Myocyte (in vitro differentiated cells): ENCODE data around the gene EIF2S1. TPM values are rescaled to one million over a fixed set of nuclear protein-coding genes. Genes with fewer than 3 reads are reported as not detected.
"Not testable (repeated sequence)": the region's sequence is repeated elsewhere in the genome, so short reads cannot be mapped to it uniquely, and the experiment has no call there.

Source experiments
- DNase-seq: peaks from one replicate; pipeline ENCODE4 v3.0.0-alpha.2; 2012; ENCODE audit warnings: low read depth
- total RNA-seq: library from RNA; depleted of rRNA; stranded (reverse); fragments of >200 nt; gene quantifications from 2 replicates; pipeline ENCODE4 v1.2.3, GENCODE V29; 2014

The EIF2S1 gene
- total RNA-seq, 1 donor from 2014 or later: 194 TPM

DNA sequence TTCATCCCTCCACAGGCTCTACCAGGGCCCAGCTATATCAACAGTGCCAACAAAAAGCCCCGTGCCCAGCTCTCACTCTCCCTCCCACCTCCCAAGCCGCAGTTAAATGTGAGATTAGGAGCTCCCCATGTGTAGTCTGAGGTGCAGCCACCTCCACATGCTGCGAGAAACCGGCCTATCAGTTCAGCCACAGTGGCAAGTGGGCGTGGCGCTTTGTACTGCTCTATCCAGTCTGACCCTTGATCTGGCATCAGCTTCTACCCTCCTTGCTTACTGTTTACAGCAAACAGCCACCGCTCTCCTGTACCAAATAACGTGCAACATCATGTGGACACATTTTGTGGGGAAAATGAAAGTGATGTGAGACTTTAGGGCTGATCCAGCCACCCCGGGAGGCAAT is 50.2 kb downstream of the EIF2S1 start:
- no peak for DNase-seq

DNA sequence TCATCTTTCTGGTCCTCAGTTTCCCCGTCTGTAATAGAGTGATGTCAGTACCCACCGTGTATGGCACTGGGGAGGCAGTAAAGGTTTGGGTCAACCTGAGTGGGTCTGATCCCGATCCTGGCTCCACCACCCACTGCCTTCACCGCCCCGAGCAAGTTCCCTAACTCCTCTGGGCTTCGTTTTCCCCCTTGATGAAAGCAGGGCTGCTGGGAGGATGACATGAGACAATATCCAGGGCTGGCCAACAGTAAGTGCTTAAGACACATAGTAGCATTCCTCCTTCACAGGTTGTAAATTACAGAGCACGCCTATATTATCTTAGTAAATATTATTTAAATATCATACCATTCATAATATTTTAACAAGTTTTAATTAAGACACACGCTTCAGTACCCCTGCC is 51.2 kb downstream of the EIF2S1 start:
- no peak for DNase-seq

GRCh38 chr14:67411820-67412421 is 51.8 kb downstream of the EIF2S1 start, which contains the start of gene PLEK2:
TSS of gene PLEK2 (minus strand) at chr14:67412165. CDS start at chr14:67412059, 106 bp downstream.
- DNase-seq: no peak

GRCh38 chr14:67413806-67414769 is 54.0 kb downstream of the EIF2S1 start:
- peak; percentile 66 for DNase-seq

DNA sequence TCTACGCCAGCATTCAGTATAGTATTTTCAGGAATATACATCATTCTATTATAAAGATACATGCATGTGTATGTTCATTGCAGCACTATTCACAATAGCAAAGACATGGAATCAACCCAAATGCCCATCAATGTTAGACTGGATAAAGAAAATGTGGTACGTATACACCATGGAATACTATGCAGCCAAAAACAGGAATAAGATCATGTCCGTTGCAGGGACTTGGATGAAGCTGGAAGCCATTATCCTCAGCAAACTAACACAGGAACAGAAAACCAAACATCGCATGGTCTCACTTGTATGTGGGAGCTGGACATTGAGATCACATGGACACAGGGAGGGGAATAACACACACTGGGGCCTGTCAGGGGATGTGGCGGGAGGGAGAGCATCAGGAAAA is 55.5 kb downstream of the EIF2S1 start:
- not testable (repeated sequence) for DNase-seq

GRCh38 chr14:67416085-67416484 is 56.0 kb downstream of the EIF2S1 start:
- DNase-seq: no peak

DNA sequence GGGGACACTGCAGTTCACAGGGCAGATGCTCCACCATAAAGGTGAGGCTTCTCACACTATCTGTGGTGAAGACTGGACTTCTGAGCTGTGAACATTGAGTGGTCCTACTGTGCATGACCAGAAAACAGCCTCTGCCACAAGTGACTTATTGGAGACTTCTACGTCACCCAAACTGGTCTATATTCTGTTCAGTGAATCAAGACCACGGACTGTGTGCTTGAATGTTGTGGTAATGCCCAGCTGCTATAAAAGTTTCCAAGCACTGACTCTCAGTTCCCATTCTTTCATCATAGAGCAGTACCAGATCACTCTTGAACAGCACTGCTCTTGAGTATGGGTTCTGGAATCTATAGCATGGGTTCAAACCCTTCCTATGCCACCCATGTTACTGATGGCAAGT is 56.7 kb downstream of the EIF2S1 start:
- DNase-seq: peak; percentile 70

- no peak for DNase-seq
Observed at GRCh38 chr14:67417633-67418032, 57.5 kb downstream of the EIF2S1 start.

DNA sequence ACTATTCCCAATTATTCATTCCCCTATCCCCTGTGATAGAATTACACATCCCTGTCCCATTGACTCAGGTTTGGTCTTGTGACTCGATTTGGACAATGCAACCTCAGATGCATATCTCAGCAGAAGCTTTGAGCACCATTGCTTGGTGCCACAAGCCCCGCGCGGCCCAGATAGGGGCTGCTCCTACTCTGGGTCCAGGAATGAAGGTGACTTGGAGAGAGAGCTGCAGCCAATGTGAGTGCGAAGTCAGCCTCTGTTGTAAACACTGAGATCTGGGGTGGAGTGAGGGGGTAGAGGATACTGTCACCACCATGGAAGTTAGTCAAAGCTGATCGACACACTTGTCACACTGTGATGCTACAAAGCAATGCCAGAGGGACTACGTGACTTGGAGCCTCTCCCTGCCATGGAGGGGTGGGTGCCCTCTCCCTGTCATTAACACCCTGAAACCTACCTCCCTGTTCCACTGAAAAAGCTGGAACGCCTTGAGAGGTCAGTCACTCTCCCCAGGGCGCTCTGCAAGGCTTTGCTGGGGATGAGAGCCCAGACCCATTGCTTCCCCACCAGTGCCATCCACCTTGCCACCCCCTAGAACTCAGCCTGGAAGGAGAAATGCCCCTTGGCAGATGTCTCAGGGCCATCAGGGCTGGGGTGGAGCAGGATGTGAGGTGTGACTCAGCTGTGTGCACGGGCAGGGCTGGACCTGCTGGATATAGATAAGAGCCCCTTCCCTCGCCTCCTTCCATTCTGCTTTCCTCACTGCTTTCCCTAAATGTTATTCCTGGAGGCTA is 58.5 kb downstream of the EIF2S1 start:
- no peak for DNase-seq

GRCh38 chr14:67420102-67420739 is 60.1 kb downstream of the EIF2S1 start:
- no peak for DNase-seq

- no peak for DNase-seq
Observed at GRCh38 chr14:67421356-67422224, 61.5 kb downstream of the EIF2S1 start.

DNA sequence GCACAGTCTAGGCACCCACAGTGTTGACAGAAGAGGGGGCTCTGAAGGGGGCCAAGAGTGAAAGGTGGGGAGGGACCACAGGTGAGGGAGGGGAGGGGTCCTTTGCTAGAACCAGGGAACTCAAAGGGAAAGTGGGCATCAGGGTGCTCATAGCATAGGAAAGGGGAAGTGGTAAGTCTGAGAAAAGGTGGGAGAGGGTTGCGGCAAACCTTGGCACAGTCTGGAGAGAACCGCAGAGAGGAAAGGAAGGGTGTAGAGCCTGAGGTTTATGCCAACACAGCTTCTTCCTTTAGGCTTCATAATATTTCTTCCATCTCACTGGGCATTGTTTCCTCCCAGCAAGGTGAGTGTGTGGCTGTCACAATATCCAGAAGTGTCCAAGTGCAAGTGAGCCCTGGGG is 63.3 kb downstream of the EIF2S1 start:
- no peak for DNase-seq

- DNase-seq: no peak
Observed at GRCh38 chr14:67424539-67424938, 64.4 kb downstream of the EIF2S1 start.

GRCh38 chr14:67425608-67426007 is 65.5 kb downstream of the EIF2S1 start:
- DNase-seq: no peak

- peak; percentile 47 for DNase-seq
Observed at GRCh38 chr14:67426161-67426560, 66.0 kb downstream of the EIF2S1 start.

GRCh38 chr14:67426983-67427606 is 67.0 kb downstream of the EIF2S1 start:
- peak; percentile 86 for DNase-seq

DNA sequence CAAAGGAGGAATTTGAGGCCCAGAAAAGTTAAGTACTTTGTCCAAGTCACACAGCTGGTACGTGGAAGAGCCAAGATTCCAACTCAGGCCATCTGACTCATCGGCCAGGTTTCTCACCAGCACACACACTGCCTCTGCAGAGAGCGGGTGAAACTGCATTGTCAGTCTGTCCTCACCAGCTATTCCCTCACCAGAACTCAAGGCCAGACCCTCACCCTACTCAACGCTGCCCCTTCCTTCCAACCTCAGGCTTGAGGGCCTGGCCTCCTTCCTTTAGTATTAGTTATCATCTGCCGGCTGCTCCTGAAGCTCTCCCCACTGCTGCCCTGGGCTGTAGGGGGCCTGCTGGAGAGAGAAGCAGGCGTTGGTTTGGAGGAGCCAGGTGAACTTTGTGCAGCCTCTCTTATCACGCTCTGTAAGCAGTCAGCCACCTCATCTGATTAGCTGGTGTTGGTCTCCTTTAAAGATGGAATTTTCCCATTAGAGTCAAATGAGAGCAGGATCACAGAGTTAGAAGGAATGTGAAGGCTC is 68.4 kb downstream of the EIF2S1 start:
- peak; percentile 36 for DNase-seq

- DNase-seq: no peak
Observed at GRCh38 chr14:67429510-67430205, 69.5 kb downstream of the EIF2S1 start.
